HL-60 (cell line): ENCODE results near the gene MRGPRX1.
"Not testable (repeated sequence)": the region's sequence is repeated elsewhere in the genome, so short reads cannot be mapped to it uniquely, and the experiment has no call there.

Experiments used
- DNase-seq, 2 experiments: peaks; one replicate each; pipeline ENCODE4 v3.0.0-alpha.2; 2010 to 2020; ENCODE audit warnings: low read depth in 1 of 2, low spot score in 1 of 2
- H3K27ac ChIP-seq: fragments of 250-450 bp; sonication (Bioruptor Pico); replicated peaks from 2 replicates; pipeline ENCODE4 v1.5.1; 2020; ENCODE audit warnings: mild to moderate bottlenecking, moderate library complexity
- H3K27me3 ChIP-seq: fragments of 250-450 bp; sonication (Bioruptor Pico); 2 replicates; pipeline ENCODE4 v1.5.1; 2021; ENCODE audit warnings: mild to moderate bottlenecking, moderate library complexity; ENCODE audit not compliant: insufficient read depth, poor library complexity, severe bottlenecking
- H3K4me3 ChIP-seq: replicated peaks from 2 replicates; pipeline ENCODE4 v1.5.1; 2011; ENCODE audit warnings: mild to moderate bottlenecking, control low read depth, low read length; ENCODE audit not compliant: insufficient read depth
- GABPA ChIP-seq: IDR thresholded peaks from 2 replicates; pipeline ENCODE4 v1.6.1; 2012; ENCODE audit warnings: low read depth
- POLR2AphosphoS5 ChIP-seq: IDR thresholded peaks from 2 replicates; pipeline ENCODE4 v1.6.1; 2012; ENCODE audit warnings: low read depth
- SPI1 ChIP-seq: IDR thresholded peaks from 2 replicates; pipeline ENCODE4 v1.6.1; 2012; ENCODE audit warnings: low read depth, mild to moderate bottlenecking, borderline replicate concordance
- TF ChIP-seq, protein P1 (sequence below): IDR thresholded peaks from 2 replicates; pipeline ENCODE4 v1.6.1; 2012; ENCODE audit warnings: low read depth; ENCODE audit not compliant: insufficient replicate concordance
- TF ChIP-seq, protein P2 (sequence below): IDR thresholded peaks from one replicate; pipeline ENCODE4 v1.5.1; 2011; ENCODE audit warnings: low read length, control low read depth, inconsistent platforms; ENCODE audit not compliant: insufficient read depth

MRGPRX1 gene

DNA sequence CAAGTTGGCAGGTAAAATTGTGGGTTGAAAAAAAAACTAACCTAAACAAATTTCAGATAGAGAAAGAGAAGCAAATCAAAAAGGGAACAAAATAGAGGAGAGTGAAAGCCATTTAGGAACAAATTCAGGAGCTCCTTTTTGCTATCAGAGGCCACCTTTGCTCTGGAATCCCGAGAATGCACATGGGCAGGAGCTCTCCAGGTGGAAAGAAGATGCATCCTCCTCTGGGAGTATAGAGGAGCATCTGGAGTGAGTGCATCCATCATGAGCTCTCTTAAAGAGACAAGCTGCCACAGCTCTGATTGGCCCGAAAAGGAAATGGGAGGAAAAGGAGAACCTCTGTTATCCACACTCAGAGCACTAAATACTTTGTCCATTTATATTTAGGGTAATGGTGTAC is 26.3 kb downstream of the MRGPRX1 start:
- DNase-seq, result no peak
- H3K4me3 ChIP-seq, result no peak overlapping the region
- TF ChIP-seq, protein P1, sequence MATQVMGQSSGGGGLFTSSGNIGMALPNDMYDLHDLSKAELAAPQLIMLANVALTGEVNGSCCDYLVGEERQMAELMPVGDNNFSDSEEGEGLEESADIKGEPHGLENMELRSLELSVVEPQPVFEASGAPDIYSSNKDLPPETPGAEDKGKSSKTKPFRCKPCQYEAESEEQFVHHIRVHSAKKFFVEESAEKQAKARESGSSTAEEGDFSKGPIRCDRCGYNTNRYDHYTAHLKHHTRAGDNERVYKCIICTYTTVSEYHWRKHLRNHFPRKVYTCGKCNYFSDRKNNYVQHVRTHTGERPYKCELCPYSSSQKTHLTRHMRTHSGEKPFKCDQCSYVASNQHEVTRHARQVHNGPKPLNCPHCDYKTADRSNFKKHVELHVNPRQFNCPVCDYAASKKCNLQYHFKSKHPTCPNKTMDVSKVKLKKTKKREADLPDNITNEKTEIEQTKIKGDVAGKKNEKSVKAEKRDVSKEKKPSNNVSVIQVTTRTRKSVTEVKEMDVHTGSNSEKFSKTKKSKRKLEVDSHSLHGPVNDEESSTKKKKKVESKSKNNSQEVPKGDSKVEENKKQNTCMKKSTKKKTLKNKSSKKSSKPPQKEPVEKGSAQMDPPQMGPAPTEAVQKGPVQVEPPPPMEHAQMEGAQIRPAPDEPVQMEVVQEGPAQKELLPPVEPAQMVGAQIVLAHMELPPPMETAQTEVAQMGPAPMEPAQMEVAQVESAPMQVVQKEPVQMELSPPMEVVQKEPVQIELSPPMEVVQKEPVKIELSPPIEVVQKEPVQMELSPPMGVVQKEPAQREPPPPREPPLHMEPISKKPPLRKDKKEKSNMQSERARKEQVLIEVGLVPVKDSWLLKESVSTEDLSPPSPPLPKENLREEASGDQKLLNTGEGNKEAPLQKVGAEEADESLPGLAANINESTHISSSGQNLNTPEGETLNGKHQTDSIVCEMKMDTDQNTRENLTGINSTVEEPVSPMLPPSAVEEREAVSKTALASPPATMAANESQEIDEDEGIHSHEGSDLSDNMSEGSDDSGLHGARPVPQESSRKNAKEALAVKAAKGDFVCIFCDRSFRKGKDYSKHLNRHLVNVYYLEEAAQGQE, result no peak
- TF ChIP-seq, protein P2, sequence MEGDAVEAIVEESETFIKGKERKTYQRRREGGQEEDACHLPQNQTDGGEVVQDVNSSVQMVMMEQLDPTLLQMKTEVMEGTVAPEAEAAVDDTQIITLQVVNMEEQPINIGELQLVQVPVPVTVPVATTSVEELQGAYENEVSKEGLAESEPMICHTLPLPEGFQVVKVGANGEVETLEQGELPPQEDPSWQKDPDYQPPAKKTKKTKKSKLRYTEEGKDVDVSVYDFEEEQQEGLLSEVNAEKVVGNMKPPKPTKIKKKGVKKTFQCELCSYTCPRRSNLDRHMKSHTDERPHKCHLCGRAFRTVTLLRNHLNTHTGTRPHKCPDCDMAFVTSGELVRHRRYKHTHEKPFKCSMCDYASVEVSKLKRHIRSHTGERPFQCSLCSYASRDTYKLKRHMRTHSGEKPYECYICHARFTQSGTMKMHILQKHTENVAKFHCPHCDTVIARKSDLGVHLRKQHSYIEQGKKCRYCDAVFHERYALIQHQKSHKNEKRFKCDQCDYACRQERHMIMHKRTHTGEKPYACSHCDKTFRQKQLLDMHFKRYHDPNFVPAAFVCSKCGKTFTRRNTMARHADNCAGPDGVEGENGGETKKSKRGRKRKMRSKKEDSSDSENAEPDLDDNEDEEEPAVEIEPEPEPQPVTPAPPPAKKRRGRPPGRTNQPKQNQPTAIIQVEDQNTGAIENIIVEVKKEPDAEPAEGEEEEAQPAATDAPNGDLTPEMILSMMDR, result no peak
- TF ChIP-seq GABPA (no peak), POLR2AphosphoS5 (no peak), SPI1 (no peak)
- no peak overlapping the region for H3K27ac ChIP-seq
- H3K27me3 ChIP-seq, result peaks cover 5% of the 10 kb centered on the region

DNA sequence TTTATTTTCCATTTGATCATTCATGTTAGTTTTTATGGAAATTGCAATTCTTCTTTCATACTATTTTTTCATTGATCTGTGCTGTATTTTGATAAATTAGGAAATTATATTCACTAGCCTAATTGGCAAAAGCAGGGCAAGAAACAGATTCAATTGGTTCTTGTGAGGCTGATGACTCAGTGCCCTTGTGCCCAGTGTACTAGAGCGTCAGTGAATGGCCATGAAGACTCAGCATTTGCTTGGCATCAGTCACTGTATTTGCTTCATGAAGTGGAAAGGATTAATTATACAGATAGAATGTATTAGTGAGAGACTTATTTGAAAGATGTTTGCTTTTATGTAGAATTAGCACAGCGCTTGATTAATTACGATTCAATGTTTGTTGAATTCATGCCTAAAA is 31.8 kb downstream of the MRGPRX1 start:
- no peak for DNase-seq
- no peak overlapping the region for H3K27ac ChIP-seq
- peaks cover 5% of the 10 kb centered on the region for H3K27me3 ChIP-seq
- TF ChIP-seq, protein P1, result no peak
- TF ChIP-seq, protein P2, result no peak
- TF ChIP-seq SPI1, result no peak
- no peak overlapping the region for H3K4me3 ChIP-seq

DNA sequence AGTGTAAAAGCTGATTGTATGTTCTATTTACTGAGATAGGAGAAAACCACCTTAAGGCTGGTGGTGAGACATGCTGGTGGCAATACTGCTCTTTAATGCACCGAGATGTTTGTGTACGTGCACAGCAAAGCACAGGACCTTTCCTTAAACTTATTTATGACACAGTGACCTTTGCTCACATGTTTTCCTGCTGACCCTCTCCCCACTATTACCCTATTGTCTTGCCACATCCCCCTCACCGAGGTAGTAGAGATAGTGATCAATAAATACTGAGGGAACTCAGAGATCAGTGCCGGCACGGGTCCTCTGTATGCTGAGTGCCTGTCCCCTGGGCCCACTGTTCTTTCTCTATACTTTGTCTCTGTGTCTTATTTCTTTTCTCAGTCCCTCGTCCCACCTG is 38.6 kb downstream of the MRGPRX1 start:
- H3K27ac ChIP-seq, DNase-seq, H3K27me3 ChIP-seq, H3K4me3 ChIP-seq: not testable (repeated sequence)

DNA sequence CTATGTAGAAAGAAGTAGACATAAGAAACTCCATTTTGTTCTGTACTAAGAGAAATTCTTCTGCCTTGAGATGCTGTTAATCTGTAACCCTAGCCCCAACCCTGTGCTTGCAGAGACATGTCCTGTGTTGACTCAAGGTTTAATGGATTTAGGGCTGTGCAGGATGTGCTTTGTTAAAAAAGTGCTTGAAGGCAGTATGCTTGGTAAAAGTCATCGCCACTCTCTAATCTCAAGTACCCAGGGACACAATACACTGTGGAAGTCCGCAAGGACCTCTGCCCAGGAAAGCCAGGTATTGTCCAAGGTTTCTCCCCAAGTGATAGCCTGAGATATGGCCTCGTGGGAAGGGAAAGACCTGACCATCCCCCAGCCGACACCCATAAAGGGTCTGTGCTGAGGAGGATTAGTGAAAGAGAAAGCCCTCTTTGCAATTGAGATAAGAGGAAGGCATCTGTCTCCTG is 39.0 kb downstream of the MRGPRX1 start:
- DNase-seq, H3K27ac ChIP-seq, H3K4me3 ChIP-seq, H3K27me3 ChIP-seq: not testable (repeated sequence)

DNA sequence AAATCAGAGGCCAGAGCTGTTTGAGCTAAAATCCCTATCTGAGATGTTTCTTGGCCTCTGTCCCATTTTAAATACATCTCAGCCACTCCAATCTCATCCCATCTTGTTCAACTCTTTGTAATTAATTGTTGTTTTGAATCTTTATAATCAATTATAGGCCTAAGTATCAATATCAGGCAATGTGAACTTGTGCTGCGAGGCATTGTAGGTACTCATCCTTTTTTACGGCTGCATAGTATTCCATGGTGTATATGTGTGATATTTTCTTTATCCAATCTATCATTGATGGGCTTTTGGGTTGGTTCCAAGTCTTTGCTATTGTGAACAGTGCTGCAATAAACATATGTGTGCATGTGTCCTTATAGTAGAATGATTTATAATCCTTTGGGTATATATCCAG is 47.5 kb downstream of the MRGPRX1 start:
- H3K27ac ChIP-seq, H3K4me3 ChIP-seq, H3K27me3 ChIP-seq, DNase-seq: not testable (repeated sequence)

DNA sequence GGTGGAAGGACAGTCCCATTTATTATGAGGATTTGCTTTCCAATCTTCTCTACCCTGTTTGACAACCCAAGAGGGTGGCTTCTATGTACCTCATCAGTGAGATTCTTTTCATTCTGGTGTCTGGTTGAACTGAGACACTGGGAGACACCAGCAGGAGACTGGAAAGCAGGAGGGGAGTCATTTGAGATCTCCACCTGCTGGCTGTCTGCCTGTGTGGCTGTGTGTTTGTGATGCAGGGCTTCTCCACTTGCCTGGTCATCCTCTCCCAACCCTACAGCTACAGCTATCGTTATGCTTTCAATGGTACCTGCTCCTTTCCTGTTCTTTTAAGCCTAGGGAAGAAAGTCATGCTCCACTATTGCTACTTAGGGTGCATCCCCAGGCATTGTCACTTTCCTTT is 48.6 kb downstream of the MRGPRX1 start:
- peaks cover 2% of the 10 kb centered on the region for H3K27me3 ChIP-seq
- no peak overlapping the region for H3K4me3 ChIP-seq
- DNase-seq, result no peak
- TF ChIP-seq, protein P2, result no peak
- no peak for TF ChIP-seq SPI1
- TF ChIP-seq, protein P1, result no peak
- TF ChIP-seq POLR2AphosphoS5, result no peak
- TF ChIP-seq GABPA, result no peak
- no peak overlapping the region for H3K27ac ChIP-seq
